OCI-LY7 (cell line): ENCODE results near the gene RBMS1. TPM values are rescaled to one million over a fixed set of nuclear protein-coding genes. Genes with fewer than 3 reads are reported as not detected.

Experiments used
- Bru-seq: library from RNA; stranded (reverse); fragments of 400-500 nt; gene quantifications from one replicate; lab custom pipeline; 2021; lab: Mats Ljungman, UMichigan
- BruChase-seq, 2 experiments: library from RNA; stranded (reverse); fragments of 400-500 nt; gene quantifications; one replicate each; lab custom pipeline; 2021; lab: Mats Ljungman, UMichigan
- BruUV-seq: library from RNA; stranded (reverse); fragments of 400-500 nt; replicated peaks from 2 replicates; lab custom pipeline; 2021; lab: Mats Ljungman, UMichigan
- CTCF ChIA-PET: fragments of 300-600 bp; sonication (Branson Sonifier 250); formaldehyde crosslinking; loops from one replicate; lab custom pipeline; 2022; ENCODE audit warnings: antibody characterized with exemption; ENCODE audit not compliant: unreplicated experiment; lab: Charles Lee
- POLR2A ChIA-PET: fragments of 300-600 bp; sonication (Branson Sonifier 250); formaldehyde crosslinking; loops from one replicate; lab custom pipeline; 2022; ENCODE audit warnings: antibody characterized with exemption; lab: Charles Lee
- DNase-seq: peaks from one replicate; pipeline ENCODE4 v3.0.0-alpha.2; 2015; ENCODE audit warnings: low spot score
- H2AFZ ChIP-seq: fragments of 200-600 bp; sonication (generic), shearing (Covaris generic); 2 replicates; pipeline ENCODE4 v1.6.1; 2014; ENCODE audit warnings: mild to moderate bottlenecking, antibody characterized with exemption, low read length, moderate library complexity
- H3K27ac ChIP-seq: fragments of 200-600 bp; sonication (generic); 2 replicates; pipeline ENCODE4 v1.5.1; 2014; ENCODE audit warnings: mixed run types, low read depth, mild to moderate bottlenecking, moderate library complexity, low read length, inconsistent platforms; ENCODE audit not compliant: poor library complexity, severe bottlenecking
- H3K36me3 ChIP-seq: fragments of 200-600 bp; sonication (generic); 2 replicates; pipeline ENCODE4 v1.6.1; 2014; ENCODE audit warnings: mild to moderate bottlenecking, antibody characterized with exemption, low read length, moderate library complexity, mixed read lengths; ENCODE audit not compliant: insufficient read depth
- H3K4me1 ChIP-seq: fragments of 200-600 bp; sonication (generic); 2 replicates; pipeline ENCODE4 v1.5.1; 2014; ENCODE audit warnings: mild to moderate bottlenecking, low read length; ENCODE audit not compliant: insufficient read depth, poor library complexity, severe bottlenecking
- H3K4me2 ChIP-seq: fragments of 200-600 bp; sonication (generic); 2 replicates; pipeline ENCODE4 v1.6.1; 2014; ENCODE audit warnings: mild to moderate bottlenecking, low read length
- H3K4me3 ChIP-seq: fragments of 200-600 bp; sonication (generic); 2 replicates; pipeline ENCODE4 v1.5.1; 2014; ENCODE audit warnings: mild to moderate bottlenecking, low read depth, low read length; ENCODE audit not compliant: poor library complexity, severe bottlenecking
- H3K79me2 ChIP-seq: fragments of 200-600 bp; sonication (generic); 2 replicates; pipeline ENCODE4 v1.6.1; 2016; ENCODE audit warnings: low read depth, mild to moderate bottlenecking, low read length, moderate library complexity, mixed read lengths; ENCODE audit not compliant: insufficient read depth
- H3K9me2 ChIP-seq: fragments of 200-600 bp; sonication (generic); 2 replicates; pipeline ENCODE4 v1.6.1; 2016; ENCODE audit warnings: mild to moderate bottlenecking, low read length, mixed read lengths; ENCODE audit not compliant: insufficient read depth
- H3K9me3 ChIP-seq: fragments of 200-600 bp; sonication (generic); 2 replicates; pipeline ENCODE4 v1.6.1; 2014; ENCODE audit warnings: mild to moderate bottlenecking, mixed run types, low read length, mixed read lengths
- H4K20me1 ChIP-seq: fragments of 200-600 bp; sonication (generic); 2 replicates; pipeline ENCODE4 v1.6.1; 2014; ENCODE audit warnings: mild to moderate bottlenecking, antibody characterized with exemption, low read length, moderate library complexity, mixed read lengths; ENCODE audit not compliant: insufficient read depth
- CTCF ChIP-seq: fragments of 200-600 bp; sonication (generic); conservative IDR thresholded peaks from 2 replicates; pipeline ENCODE4 v1.5.1; 2014; ENCODE audit warnings: mild to moderate bottlenecking, antibody characterized with exemption, low read length, moderate library complexity, mixed read lengths
- EZH2phosphoT487 ChIP-seq: fragments of 200-600 bp; sonication (generic); IDR thresholded peaks from 2 replicates; pipeline ENCODE4 v1.6.1; 2018; ENCODE audit warnings: low read depth, borderline replicate concordance, mild to moderate bottlenecking, mixed run types, antibody characterized with exemption, low read length, moderate library complexity, mixed read lengths
- intact Hi-C: fragments of 100-400 bp; cut with micrococcal nuclease; formaldehyde crosslinking; loops from one replicate; pipeline ENCODE4 v1.10.0; 2022; ENCODE audit not compliant: unreplicated experiment
- long read RNA-seq: library from polyadenylated mRNA; stranded (forward); transcript quantifications from one replicate; pipeline ENCODE4 v2.0.0, GENCODE V29; 2022
- total RNA-seq, 2 experiments: library from RNA; depleted of rRNA in 1 of 2; stranded (reverse); fragments of >200 nt in 1 of 2; shearing (Covaris generic) in 1 of 2; gene quantifications; 2 replicates each; pipeline ENCODE4 v1.2.3, GENCODE V29; 2014 to 2022

Gene RBMS1
- total RNA-seq (2014; rRNA removed; shearing (Covaris generic)): 21.8 and 29.5 TPM in 2 replicates
- 35.7 and 40.6 TPM in 2 replicates for total RNA-seq (2022)
- percentile 64 among the genes with signal in this experiment for Bru-seq, nascent RNA
- percentile 51 among the genes with signal in this experiment for BruChase-seq, experiment 1, labeled RNA remaining after a 6-hour chase
- percentile 52 among the genes with signal in this experiment for BruChase-seq, experiment 2, labeled RNA remaining after a 2-hour chase
- long read RNA-seq, transcript RBMS1-205 (14 exons, 1,815 nt): major isoform, 10 of 76 reads
- long read RNA-seq, partial matches to known transcripts: 1 of 76 reads
- long read RNA-seq, other reads (novel, unspliced or antisense): 65 of 76 reads

DNA sequence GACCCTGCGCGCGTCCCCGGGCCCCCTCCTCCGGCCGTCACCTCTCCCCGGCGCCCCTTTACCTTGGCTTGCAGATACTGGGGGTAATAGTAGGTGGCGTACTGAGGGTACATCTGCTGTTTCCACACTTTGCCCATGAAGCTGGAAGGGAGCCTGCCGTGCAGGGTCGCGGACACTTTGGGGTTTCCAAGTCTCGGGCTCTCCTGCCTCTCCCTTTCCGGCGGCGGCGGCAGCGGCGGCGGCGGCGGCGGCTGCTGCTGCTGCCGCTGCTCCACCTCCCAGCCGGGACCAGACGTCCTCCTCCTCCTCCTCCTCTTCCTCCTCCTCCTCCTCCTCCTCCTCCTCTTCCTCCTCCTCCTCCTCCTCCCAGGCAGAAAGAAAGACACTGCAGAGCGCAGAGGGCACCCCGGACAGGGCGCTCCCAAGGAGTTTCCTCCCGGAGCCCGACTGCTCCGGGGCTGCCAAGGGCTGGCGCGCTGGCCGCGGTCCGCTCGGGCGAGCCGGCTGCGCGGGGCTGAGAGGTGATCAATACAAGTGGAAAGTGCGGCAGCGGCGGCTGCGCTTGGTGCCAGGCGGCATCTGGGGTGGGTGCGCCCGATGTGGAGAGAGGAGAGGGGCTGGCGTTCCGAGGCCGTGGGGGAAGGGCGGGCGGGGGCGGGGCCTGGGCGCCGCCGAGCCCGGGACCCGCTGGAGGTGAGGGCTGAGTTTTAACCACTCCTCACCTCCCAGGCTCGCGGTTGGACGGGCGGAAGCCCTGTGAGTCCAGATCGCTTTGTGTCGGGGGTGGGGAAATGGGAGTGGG is at the start of gene RBMS1:
RBMS1 (minus strand) TSS at position 581 of the 802 bp plus-strand sequence; CDS start at position 137, 444 bp downstream.
- no peak for DNase-seq
- intact Hi-C loops: no loop called here
- Histone ChIP-seq H3K9me3 (no peaks in the 10 kb centered on the region), H3K4me3 (peak within 1 kb of the TSS; percentile 62), H4K20me1 (no peaks in the 10 kb centered on the region), H2AFZ (0 out of 2 replicates have a peak within 1 kb of the TSS, but pooled peaks have one; percentile 30), H3K79me2 (no peaks in the 10 kb centered on the region), H3K4me2 (peak within 1 kb of the TSS; percentile 72), H3K27ac (no peak within 1 kb of the TSS), H3K9me2 (no peaks in the 10 kb centered on the region), H3K36me3 (no peaks in the 10 kb centered on the region), H3K4me1 (peaks cover 6% of the 10 kb centered on the region)
- BruUV-seq: no TSS peak
- TF ChIP-seq CTCF (no peak), EZH2phosphoT487 (peak; percentile 95; the same call in 1 of the 2 replicates)
- CTCF ChIA-PET: no interaction called here
- POLR2A ChIA-PET: no interaction called here

- POLR2A ChIA-PET: interaction anchor here (0.6 to 1.1 kb wide), 3 partner anchors 9 to 634 kb away, joined by 3 read pairs; no protein-coding TSS in a partner anchor
- no peaks in the 10 kb centered on the region for H3K36me3 ChIP-seq
- no peak overlapping the region for H2AFZ ChIP-seq
- TF ChIP-seq EZH2phosphoT487: no peak
- no peak for TF ChIP-seq CTCF
- BruUV-seq: no TSS peak
- H3K4me1 ChIP-seq: no peaks in the 10 kb centered on the region
- no peaks in the 10 kb centered on the region for H3K9me3 ChIP-seq
- H4K20me1 ChIP-seq: no peaks in the 10 kb centered on the region
- no peak overlapping the region for H3K4me3 ChIP-seq
- CTCF ChIA-PET: no interaction called here
- H3K79me2 ChIP-seq: no peaks in the 10 kb centered on the region
- no peak overlapping the region for H3K4me2 ChIP-seq
- H3K27ac ChIP-seq: no peak overlapping the region
- no peak for DNase-seq
- no peaks in the 10 kb centered on the region for H3K9me2 ChIP-seq
- intact Hi-C loops: no loop called here
These were observed 48.1 kb upstream of the RBMS1 start for GRCh38 chr2:160541745-160542144.
